Natural killer cell (primary cell): ENCODE results near the gene TMEM151A. TPM values are rescaled to one million over a fixed set of nuclear protein-coding genes. Genes with fewer than 3 reads are reported as not detected.

Experiments used
- ATAC-seq, 3 donors: fragments of 150-1000 bp in 2 of 3; fragments of 200-7000 bp in 1 of 3; cut with Tn5 transposase; 1 replicate in 1 of 3; 2 replicates in 2 of 3; pipeline ENCODE4 v1.10.0; 2021; ENCODE audit warnings: mild to moderate bottlenecking in 2 of 3, moderate library complexity in 2 of 3
- DNase-seq, 2 donors: peaks; one replicate each; pipeline versions ENCODE4 v3.0.0 to v3.0.0-alpha.2; 2013 to 2021; ENCODE audit warnings: mixed read lengths in 1 of 2
- H3K27ac ChIP-seq: one replicate; pipeline ENCODE4 v1.5.1; 2013; ENCODE audit warnings: mild to moderate bottlenecking, low read length
- H3K27me3 ChIP-seq: one replicate; pipeline ENCODE4 v1.6.1; 2013; ENCODE audit warnings: low read length; ENCODE audit not compliant: control insufficient read depth, insufficient read depth
- H3K36me3 ChIP-seq: one replicate; pipeline ENCODE4 v1.6.1; 2013; ENCODE audit warnings: low read length; ENCODE audit not compliant: control insufficient read depth, insufficient read depth
- H3K4me1 ChIP-seq: one replicate; pipeline ENCODE4 v1.6.1; 2013; ENCODE audit warnings: low read length; ENCODE audit not compliant: control insufficient read depth, insufficient read depth
- H3K4me3 ChIP-seq: one replicate; pipeline ENCODE4 v1.5.1; 2013; ENCODE audit warnings: low read length
- H3K9me3 ChIP-seq: one replicate; pipeline ENCODE4 v1.6.1; 2013; ENCODE audit warnings: low read length; ENCODE audit not compliant: control insufficient read depth, insufficient read depth
- H3K27ac Mint-ChIP-seq, 2 donors: one replicate each; pipeline ENCODE4 v1.8.0; 2022; ENCODE audit warnings: mild to moderate bottlenecking in 2 of 2, mixed read lengths in 2 of 2, moderate library complexity in 1 of 2
- H3K27me3 Mint-ChIP-seq, 2 donors: one replicate each; pipeline ENCODE4 v1.8.0; 2022; ENCODE audit warnings: low read depth in 2 of 2, mixed read lengths in 2 of 2
- H3K36me3 Mint-ChIP-seq: one replicate; pipeline ENCODE4 v1.8.0; 2022; ENCODE audit warnings: mixed read lengths
- H3K4me1 Mint-ChIP-seq, 2 donors: one replicate each; pipeline ENCODE4 v1.8.0; 2022; ENCODE audit warnings: mixed read lengths in 2 of 2
- H3K4me3 Mint-ChIP-seq: one replicate; pipeline ENCODE4 v1.8.0; 2022; ENCODE audit warnings: mild to moderate bottlenecking, moderate library complexity, mixed read lengths
- H3K9me3 Mint-ChIP-seq, 2 donors: one replicate each; pipeline ENCODE4 v1.8.0; 2022; ENCODE audit warnings: mixed read lengths in 2 of 2
- CTCF ChIP-seq: fragments of 200-600 bp; IDR thresholded peaks from one replicate; pipeline ENCODE4 v1.8.0; 2022; ENCODE audit warnings: antibody characterized with exemption
- WGBS: methylation state at CpG from one replicate; pipeline ENCODE4 v1.1.7; 2013; ENCODE audit warnings: missing lambda C conversion rate; ENCODE audit not compliant: insufficient coverage; 5-methylcytosine and 5-hydroxymethylcytosine counted together
- intact Hi-C: fragments of 100-400 bp; cut with micrococcal nuclease; formaldehyde crosslinking; loops from one replicate; pipeline ENCODE4 v1.14.2; 2022
- total RNA-seq, 4 donors: library from RNA; stranded (reverse); fragments of 120-200 nt in 1 of 4; gene quantifications; one replicate each; pipeline versions ENCODE4 v1.2.3 to v1.2.4, GENCODE V29; 2013 to 2022

The TMEM151A gene
- total RNA-seq, 3 donors from 2014 or later (not counting 1 experiment from before 2014, with no cell fraction given): not detected

GRCh38 chr11:66340596-66341501, 49.2 kb downstream of the TMEM151A start:
- Histone ChIP-seq H3K4me1 (peaks cover 42% of the 10 kb centered on the region), H3K9me3 (no peaks in the 10 kb centered on the region), H3K27me3 (no peaks in the 10 kb centered on the region), H3K27ac (no peak overlapping the region), H3K4me3 (no peak overlapping the region), H3K36me3 (peaks cover 49% of the 10 kb centered on the region)
- Mint-ChIP-seq H3K27me3 (peaks cover 0 to 11% of the 10 kb centered on the region in 2 donors), H3K4me3 (no peak overlapping the region), H3K9me3 (no peaks in the 10 kb centered on the region), H3K4me1 (peaks cover 41 to 53% of the 10 kb centered on the region in 2 donors), H3K36me3 (no peaks in the 10 kb centered on the region), H3K27ac (no peak overlapping the region)
- no peak for TF ChIP-seq CTCF
- DNase-seq (peak in 1 of 2 donors; percentile 2), ATAC-seq (no peak)
- intact Hi-C loops: loop anchor here (10.0 kb wide), 1 partner anchor 1256 kb away; the partner anchor contains the start of genes CDCA5 and ZFPL1
- WGBS: 95% methylated on average over 28 of the region's 28 CpGs

DNA sequence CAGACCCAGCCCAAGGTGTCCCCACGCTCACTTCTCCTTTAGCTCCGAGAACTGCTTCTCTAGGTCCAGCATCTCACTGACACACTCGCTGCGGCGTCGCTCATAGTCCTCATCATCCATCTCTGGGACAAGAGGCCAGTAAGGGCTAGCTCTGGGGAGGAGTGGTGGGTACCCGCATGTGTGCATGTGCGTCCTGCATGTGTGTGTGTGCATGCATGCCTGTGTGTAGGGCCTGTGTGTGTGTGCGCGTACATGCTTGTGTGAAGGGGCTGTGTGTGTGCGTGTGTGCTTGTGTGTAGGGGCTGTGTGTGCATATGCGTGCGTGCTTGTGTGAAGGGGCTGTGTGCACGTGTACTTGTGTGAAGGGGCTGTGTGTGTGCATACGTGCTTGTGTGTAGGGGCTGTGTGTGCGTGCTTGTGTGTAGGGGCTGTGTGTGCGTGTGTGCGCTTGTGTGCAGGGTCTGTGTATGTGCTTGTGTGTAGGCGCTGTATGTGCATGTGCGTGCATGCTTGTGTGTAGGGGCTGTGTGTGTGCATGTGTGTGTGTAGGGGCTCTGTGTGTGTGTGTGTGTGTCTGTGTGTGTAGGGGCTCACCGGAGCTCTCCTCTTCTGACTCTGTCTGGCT, 49.9 kb downstream of the TMEM151A start:
- Mint-ChIP-seq H3K27ac (no peak overlapping the region), H3K4me1 (peaks cover 34 to 46% of the 10 kb centered on the region in 2 donors), H3K27me3 (peaks cover 0 to 6% of the 10 kb centered on the region in 2 donors), H3K36me3 (no peaks in the 10 kb centered on the region), H3K4me3 (peak overlapping the region; percentile 33), H3K9me3 (no peaks in the 10 kb centered on the region)
- ATAC-seq: no peak
- DNase-seq: peak in 1 of 2 donors; percentile 1
- Histone ChIP-seq H3K36me3 (peaks cover 49% of the 10 kb centered on the region), H3K4me3 (no peak overlapping the region), H3K9me3 (no peaks in the 10 kb centered on the region), H3K4me1 (peaks cover 42% of the 10 kb centered on the region), H3K27ac (no peak overlapping the region), H3K27me3 (no peaks in the 10 kb centered on the region)
- intact Hi-C loops: loop anchor here (10.0 kb wide), 1 partner anchor 1257 kb away; the partner anchor contains the start of genes CDCA5 and ZFPL1
- WGBS: 97% methylated on average over 20 of the region's 21 CpGs
- TF ChIP-seq CTCF: no peak

- Mint-ChIP-seq H3K4me1 (peaks cover 36 to 41% of the 10 kb centered on the region in 2 donors), H3K27me3 (peaks cover 0 to 10% of the 10 kb centered on the region in 2 donors), H3K36me3 (no peaks in the 10 kb centered on the region), H3K9me3 (no peaks in the 10 kb centered on the region), H3K27ac (peak overlapping the region in 1 of 2 donors; percentile 96), H3K4me3 (peak overlapping the region; percentile 63)
- Histone ChIP-seq H3K36me3 (peaks cover 38% of the 10 kb centered on the region), H3K9me3 (no peaks in the 10 kb centered on the region), H3K4me3 (no peak overlapping the region), H3K4me1 (peaks cover 43% of the 10 kb centered on the region), H3K27me3 (no peaks in the 10 kb centered on the region), H3K27ac (no peak overlapping the region)
- no peak for TF ChIP-seq CTCF
- ATAC-seq (no peak), DNase-seq (peak in 1 of 2 donors; percentile 4)
- 97% methylated on average over 8 of the region's 8 CpGs for WGBS
- intact Hi-C loops: loop anchor here (10.0 kb wide), 1 partner anchor 1258 kb away; the partner anchor contains the start of genes CDCA5 and ZFPL1
Observed at GRCh38 chr11:66343176-66343575, 51.5 kb downstream of the TMEM151A start.
